AG09319 (cell line): ENCODE data around the gene IFT172.

Source experiments
- DNase-seq: peaks from one replicate; pipeline ENCODE4 v3.0.0-alpha.2; 2010; ENCODE audit warnings: low read depth; ENCODE audit errors: extremely low read depth
- TF ChIP-seq, protein P1 (sequence below): IDR thresholded peaks from 2 replicates; pipeline ENCODE4 v1.5.1; 2011; ENCODE audit warnings: low read depth, mild to moderate bottlenecking, inconsistent platforms, low read length, moderate library complexity

The IFT172 gene

DNA sequence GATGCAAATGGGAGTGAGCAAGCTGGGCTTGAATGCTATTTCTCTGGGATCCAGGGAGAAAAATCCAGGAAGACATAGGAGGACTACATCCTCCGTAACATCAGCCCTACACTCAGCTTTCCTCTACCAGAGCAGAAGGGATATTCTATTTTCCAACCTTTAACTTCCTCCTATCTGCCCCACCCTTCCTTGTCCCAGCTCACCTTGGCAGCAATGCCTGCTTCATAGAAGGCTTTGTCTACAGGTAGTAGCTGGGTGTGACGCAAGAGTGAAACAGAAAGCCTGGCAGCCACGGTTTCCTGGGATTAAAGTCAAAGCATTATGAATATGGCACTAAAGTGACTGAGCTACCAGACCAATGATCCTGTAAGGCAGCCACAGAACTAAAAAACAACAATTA, 43.5 kb downstream of the IFT172 start:
- TF ChIP-seq, protein P1, sequence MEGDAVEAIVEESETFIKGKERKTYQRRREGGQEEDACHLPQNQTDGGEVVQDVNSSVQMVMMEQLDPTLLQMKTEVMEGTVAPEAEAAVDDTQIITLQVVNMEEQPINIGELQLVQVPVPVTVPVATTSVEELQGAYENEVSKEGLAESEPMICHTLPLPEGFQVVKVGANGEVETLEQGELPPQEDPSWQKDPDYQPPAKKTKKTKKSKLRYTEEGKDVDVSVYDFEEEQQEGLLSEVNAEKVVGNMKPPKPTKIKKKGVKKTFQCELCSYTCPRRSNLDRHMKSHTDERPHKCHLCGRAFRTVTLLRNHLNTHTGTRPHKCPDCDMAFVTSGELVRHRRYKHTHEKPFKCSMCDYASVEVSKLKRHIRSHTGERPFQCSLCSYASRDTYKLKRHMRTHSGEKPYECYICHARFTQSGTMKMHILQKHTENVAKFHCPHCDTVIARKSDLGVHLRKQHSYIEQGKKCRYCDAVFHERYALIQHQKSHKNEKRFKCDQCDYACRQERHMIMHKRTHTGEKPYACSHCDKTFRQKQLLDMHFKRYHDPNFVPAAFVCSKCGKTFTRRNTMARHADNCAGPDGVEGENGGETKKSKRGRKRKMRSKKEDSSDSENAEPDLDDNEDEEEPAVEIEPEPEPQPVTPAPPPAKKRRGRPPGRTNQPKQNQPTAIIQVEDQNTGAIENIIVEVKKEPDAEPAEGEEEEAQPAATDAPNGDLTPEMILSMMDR: no peak
- DNase-seq: no peak

DNA sequence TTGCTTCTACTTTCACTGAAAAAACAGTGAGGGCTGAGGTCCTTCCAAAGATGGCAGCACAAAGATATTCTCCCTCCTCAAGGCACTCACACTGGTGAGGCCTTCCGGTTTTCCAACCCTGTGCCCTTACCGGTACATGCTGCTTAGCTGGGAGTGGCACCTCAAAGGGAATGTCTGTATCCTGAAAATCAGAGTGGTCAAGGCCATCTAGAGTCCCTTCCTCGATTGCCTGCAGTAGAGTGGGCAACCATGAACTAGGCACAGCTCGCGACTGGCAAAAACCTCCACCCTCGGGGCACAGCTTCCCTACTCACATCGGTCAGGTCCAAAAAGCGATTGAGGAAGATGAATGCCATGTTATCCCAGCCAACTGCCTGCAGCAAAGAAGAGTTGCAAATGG, 43.9 kb downstream of the IFT172 start:
- no peak for DNase-seq
- TF ChIP-seq, protein P1: no peak

DNA sequence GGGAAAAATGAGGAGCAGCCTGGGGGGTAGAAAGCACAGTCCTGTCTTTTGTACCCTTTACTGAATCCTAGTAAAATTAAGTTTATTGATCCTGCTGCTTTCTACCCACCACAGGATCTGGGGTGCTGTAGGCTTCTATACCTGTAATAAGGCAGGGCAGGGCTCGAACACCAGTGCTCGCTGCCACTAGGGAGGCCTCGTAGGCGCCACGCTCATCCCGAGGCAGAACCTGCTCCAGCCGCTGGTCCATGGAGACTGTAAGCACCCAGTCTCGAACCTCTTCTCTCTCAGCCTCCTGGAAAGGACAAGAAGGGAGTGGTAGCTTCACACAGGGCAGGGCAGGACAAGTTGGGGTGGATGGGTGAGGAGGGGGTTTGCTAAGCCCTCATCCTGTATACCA, 44.4 kb downstream of the IFT172 start:
- TF ChIP-seq, protein P1: no peak
- no peak for DNase-seq

DNA sequence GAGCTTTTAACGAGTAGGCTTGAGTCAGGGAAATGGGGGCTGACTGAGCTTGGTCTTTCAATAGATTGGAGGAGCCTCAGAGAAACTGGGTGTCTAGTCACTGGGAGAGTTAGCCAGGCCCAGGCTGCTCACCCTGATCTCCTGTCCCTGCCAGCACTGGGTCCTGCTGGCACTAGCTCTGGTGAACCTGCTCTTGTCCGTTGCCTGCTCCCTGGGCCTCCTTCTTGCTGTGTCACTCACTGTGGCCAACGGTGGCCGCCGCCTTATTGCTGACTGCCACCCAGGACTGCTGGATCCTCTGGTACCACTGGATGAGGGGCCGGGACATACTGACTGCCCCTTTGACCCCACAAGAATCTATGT, 46.6 kb downstream of the IFT172 start:
- TF ChIP-seq, protein P1: no peak
- no peak for DNase-seq

DNA sequence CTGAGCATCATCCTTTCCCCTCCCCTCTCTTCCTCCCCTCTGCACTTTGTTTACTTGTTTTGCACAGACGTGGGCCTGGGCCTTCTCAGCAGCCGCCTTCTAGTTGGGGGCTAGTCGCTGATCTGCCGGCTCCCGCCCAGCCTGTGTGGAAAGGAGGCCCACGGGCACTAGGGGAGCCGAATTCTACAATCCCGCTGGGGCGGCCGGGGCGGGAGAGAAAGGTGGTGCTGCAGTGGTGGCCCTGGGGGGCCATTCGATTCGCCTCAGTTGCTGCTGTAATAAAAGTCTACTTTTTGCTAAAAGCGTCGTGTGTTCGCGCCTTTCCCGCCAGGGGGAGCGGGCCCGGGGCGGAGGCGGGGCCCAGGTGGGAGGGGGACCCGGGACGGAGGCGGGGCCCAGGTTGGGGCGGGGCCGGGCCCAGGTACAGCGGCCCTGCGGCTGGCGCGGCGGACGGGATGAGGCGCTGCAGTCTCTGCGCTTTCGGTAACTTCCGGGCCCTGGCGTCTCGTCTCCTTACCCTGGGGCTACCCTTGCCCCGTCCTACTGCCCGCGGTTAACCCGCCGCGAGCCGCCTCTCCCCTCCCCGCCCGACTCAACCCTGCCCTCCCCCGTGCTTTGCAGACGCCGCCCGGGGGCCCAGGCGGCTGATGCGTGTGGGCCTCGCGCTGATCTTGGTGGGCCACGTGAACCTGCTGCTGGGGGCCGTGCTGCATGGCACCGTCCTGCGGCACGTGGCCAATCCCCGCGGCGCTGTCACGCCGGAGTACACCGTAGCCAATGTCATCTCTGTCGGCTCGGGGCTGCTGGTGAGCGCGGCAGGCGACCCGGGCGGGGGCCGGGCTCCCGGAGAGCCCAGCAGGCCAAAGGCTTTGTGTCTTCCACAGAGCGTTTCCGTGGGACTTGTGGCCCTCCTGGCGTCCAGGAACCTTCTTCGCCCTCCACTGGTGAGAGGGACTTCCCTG, 47.3 kb downstream of the IFT172 start, which contains the start of gene KRTCAP3:
TSS of gene KRTCAP3 (plus strand) at position 424 of the 962 bp plus-strand sequence. CDS start at position 456, 32 bp downstream.
- DNase-seq: no peak
- TF ChIP-seq, protein P1: no peak

DNA sequence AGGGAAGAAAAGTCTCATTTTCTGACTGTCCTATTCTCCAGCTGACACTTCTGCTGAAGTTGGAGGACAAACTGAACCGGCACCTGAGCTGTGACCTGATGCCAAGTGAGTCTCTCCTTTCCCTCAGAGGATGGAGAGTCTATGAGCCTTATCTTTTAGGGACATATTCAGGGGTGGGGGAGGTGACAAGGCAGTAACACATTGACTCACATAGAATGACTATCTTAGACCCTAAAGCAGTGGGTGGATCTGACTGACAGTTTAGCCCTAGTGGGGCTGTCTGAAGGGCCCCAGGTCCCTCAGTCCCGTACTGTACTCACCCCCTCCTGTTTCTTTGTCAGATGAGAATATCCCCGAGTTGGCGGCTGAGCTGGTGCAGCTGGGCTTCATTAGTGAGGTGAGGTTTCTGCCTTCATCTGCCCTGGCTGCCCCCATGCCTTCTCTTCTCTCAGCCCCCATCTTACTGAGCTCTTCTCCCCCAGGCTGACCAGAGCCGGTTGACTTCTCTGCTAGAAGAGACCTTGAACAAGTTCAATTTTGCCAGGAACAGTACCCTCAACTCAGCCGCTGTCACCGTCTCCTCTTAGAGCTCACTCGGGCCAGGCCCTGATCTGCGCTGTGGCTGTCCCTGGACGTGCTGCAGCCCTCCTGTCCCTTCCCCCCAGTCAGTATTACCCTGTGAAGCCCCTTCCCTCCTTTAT, 48.2 kb downstream of the IFT172 start:
- TF ChIP-seq, protein P1: no peak
- no peak for DNase-seq

DNA sequence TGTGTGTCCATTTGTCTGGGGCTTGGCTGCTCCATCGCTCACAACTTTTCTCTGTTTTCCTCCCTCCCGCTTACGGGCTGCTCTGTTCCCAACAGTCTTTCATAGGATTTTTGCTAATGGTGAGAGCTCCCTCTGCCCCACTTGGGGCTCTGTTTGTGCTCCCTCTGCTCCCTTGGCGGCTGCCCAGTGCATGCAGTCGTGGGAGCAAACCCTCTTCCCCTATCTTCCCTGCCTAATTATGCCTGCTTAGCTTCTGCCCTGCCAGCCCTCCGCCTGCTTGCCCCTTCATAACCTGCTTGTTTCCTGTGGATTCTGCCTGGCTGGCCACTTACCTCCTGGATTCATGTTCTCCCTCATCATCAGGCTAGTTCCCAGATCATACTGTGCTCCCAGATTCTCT, 53.9 kb downstream of the IFT172 start:
- TF ChIP-seq, protein P1: no peak
- no peak for DNase-seq
